Frontal cortex (tissue), 4 donors: ENCODE results near the gene CALR. TPM values are rescaled to one million over a fixed set of nuclear protein-coding genes. Genes with fewer than 3 reads are reported as not detected.
"Not testable (repeated sequence)": the region's sequence is repeated elsewhere in the genome, so short reads cannot be mapped to it uniquely, and the experiment has no call there.

ENCODE experiments used
- DNase-seq, 2 donors: peaks; one replicate each; pipeline ENCODE4 v3.0.0; 2012; ENCODE audit warnings: low spot score in 2 of 2
- FAIRE-seq: peaks from 2 replicates; lab custom pipeline; 2012; peaks lifted over from hg19 to GRCh38; lab: Jason Lieb, UNC
- total RNA-seq: library from RNA; depleted of rRNA; stranded (reverse); fragments of >200 nt; gene quantifications from one replicate; pipeline ENCODE4 v1.2.3, GENCODE V29; 2014
- donor health status: control.
- donor health status: control.
- donor health status: control.

The CALR gene
- 298 TPM for total RNA-seq

DNA sequence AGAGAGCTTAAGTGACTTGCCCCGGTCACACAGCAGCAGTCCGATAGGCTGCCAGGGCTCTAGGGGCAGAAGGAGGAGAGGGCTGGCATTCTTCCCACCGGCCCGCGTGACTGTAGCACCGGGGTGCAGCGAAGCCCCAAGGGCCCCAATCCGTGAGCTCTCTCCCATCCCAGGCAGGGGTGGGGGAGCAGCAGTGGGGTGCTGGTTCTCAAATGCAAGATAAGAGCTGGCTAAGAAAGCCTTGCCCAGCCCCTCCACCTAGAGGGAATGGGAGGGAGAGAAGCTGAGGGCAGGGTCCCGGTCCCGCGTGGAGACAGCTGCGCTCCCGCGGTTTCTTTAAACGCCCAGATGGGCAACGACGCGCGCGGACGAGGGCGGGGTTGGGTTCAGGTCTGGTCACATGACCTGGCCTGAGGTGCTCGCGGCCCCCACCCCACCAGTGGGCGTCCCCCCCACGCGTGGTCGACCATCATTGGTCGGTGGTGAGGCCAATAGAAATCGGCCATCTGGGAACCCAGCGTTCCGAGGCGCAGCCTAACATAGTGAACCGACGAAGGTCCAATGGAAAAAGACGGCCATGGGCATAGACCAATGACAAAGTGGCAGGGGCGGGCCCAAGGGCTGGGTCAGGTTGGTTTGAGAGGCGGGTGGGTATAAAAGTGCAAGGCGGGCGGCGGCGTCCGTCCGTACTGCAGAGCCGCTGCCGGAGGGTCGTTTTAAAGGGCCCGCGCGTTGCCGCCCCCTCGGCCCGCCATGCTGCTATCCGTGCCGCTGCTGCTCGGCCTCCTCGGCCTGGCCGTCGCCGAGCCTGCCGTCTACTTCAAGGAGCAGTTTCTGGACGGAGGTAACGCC, at the start of gene CALR:
CALR (plus strand) TSS at position 683 of the 852 bp plus-strand sequence; CDS start at position 754, 71 bp downstream.
- FAIRE-seq (peak; percentile 96), DNase-seq (peak; percentile 97 to 99)

GRCh38 chr19:12890299-12890786, 48.1 kb upstream of the CALR start:
- FAIRE-seq, DNase-seq: not testable (repeated sequence)

DNA sequence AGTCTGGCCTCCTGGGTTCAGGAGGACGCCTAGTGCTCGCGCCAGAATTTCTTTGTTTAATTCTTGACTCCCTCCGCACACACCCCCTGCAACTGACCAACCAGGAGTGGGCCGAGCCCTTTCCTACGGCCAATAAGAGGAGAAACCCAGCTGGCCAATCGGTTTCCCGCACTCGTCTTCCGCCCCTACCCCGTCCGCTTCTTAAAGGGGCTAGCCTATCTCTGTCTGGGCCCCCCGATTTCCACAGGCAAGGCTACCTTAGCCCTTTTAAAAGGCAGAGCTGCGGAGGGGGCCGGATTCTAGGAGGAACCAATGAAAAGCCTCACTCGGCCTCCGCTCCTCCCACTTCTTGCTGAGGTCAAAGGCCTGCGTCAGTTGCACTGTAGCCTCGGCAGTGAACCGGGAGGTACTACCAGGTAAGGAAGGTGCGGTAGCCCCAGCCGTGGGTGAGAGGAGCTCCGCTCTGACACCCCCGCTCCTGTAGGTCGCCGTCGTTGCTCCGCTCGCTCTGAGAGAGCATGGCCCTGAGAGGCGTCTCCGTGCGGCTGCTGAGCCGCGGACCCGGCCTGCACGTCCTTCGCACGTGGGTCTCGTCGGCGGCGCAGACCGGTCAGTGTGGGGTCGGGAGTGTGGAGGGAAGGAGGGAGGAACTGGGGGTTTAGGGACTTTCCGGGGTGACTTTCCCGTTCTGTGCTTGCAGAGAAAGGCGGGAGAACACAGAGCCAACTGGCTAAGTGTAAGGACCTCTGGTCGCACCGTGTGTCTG, 47.4 kb upstream of the CALR start, which contains the start of gene GCDH:
GCDH (plus strand) TSS at position 374 of the 766 bp plus-strand sequence; CDS start at position 519, 145 bp downstream.
- DNase-seq, result peak; percentile 96 to 97
- FAIRE-seq, result peak; percentile 97

DNA sequence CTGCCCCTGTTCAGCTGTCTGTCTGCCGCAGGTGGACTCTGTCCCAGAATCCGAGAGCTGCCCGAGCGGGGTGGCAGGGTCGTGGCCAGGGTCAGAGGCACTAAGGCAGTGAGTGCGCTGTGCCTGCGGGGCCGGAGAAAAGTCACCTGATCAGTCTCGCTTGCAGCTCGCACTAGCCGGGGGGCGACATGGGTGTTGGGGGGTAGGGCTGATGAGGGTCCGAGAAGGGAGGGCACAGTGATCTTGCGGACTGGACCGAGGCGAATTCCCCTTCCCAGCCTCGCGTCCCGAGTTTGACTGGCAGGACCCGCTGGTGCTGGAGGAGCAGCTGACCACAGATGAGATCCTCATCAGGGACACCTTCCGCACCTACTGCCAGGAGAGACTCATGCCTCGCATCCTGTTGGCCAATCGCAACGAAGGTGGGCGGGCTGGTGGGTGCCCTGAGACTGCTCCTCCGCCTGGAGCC, 46.8 kb upstream of the CALR start:
- FAIRE-seq (no peak), DNase-seq (no peak)

DNA sequence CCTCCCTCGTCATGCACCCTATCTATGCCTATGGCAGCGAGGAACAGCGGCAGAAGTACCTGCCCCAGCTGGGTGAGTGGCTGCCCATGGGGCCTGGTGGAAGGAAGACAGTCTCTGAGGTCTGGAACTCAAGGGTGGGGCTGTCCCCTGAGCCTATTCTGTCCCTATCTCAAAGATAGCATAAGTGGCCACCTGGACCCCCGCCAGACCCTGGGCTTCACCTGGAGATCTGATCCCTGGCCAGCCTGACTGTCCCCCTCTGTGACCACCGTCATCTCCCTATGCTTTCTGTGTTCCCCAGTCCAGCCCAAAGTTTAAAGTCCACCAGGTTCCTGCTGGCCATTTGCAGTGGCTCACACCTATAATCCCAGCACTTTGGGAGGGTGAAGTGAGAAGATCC, 44.8 kb upstream of the CALR start:
- DNase-seq, result no peak
- FAIRE-seq, result no peak

- FAIRE-seq, result no peak
- DNase-seq, result no peak
These were observed 41.9 kb upstream of the CALR start for GRCh38 chr19:12896460-12896859.

- no peak for DNase-seq
- no peak for FAIRE-seq
These were observed 38.4 kb upstream of the CALR start for GRCh38 chr19:12899891-12900518.

- DNase-seq, result no peak
- no peak for FAIRE-seq
These were observed 31.2 kb upstream of the CALR start for GRCh38 chr19:12907166-12907565.

DNA sequence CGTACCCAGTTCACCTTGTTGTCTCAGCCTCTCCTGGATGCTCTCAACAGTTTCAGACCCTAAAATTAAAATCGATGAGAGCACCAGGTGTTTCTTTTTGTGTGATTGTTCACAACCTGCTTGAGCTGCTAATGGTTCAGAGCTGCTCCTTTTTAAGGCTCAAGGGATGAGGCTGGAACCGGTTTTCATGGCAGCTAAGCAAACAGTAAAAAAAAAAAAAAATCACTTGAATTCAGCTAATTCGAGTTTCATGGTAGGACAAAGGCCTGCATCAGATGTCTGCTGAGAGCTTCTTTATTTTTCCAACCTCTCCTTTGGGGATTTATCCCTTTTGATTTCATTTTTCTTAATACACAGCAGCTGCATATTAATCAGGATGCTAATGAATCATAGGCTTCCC, 25.8 kb upstream of the CALR start:
- no peak for DNase-seq
- no peak for FAIRE-seq

DNA sequence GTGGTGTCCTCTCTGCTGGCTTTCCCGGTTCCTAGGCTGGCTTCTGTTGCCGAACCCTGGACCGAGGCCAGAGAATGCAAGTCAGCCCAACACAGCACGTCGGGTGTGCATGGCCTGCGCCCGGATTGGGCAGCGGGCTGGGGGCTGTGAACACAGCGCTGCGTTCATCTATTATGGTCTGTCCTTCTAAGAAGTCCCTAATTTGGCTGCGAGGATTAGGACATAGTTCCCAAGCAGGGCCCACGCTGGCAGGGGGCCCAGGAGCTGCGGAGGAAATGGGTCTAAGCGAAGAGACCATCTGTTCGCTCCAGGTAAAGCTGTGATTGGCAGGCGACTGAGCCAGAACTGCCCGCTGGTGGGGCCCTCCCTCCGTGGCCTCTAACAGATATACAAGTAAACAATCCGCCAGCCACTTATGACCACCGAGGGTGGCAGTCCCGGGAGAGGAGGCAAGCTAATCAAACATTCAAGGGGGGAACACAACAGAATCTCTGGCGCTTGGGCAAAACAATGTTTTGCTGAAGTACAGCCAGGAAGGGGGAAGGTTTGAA, 25.3 kb upstream of the CALR start:
- FAIRE-seq (no peak), DNase-seq (peak in 1 of 2 donors; percentile 70)

DNA sequence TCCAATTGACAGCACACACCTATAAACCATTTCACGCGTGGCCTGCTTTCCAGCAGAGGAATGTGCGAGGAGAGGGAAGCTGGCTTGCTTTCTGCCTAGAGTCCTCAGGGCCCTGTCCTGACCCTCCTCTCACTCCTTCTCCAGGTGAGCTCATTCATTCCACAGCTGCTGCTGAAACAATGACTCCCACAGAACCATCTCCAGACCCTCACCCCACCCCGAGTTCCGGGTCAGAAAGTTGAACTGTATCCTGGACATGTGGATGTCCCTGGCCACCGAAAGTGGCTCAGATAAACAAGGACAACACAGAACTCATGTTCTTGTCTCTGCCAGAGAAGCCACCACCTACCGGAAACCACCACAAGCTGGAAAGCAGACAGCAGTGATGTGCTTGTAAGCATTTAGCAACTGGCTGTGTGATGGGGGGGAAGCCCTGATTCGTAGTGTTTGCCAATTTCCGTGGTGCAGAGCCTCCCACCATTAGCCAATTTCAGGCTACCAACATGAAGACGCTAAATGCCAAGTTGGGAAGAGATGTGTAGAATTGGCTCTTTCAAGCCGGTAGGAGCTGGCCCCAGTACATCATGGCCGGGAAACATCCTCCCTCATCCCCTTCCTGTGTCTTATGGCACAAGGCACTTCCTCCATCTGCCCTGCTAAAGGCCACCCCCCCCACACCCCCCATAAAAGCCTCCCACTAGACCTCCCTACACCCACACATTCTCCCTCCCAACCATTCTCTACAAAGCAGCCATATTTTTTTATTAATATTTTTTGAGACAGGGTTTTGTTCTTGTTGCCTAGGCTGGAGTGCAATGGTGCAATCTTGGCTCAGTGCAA, 24.3 kb upstream of the CALR start:
- FAIRE-seq (no peak), DNase-seq (no peak)

DNA sequence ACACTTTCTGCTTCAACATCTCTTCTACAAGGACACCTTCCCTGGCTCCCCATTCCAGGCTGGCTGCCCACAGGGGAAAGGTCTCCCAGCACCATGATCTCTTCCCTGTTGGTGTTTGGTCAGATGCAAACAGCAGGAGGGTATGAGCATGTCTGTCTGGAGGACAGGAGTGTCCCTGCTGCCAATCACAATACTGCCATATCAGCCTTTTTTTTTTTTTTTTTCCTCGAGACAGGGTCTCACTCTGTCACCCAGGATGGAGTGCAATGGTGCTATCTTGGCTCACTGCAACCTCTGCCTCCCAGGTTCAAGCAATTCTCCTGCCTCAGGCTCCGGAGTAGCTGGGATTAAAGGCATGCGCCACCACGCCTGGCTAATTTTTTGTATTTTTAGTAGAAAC, 22.5 kb upstream of the CALR start:
- not testable (repeated sequence) for DNase-seq, FAIRE-seq

DNA sequence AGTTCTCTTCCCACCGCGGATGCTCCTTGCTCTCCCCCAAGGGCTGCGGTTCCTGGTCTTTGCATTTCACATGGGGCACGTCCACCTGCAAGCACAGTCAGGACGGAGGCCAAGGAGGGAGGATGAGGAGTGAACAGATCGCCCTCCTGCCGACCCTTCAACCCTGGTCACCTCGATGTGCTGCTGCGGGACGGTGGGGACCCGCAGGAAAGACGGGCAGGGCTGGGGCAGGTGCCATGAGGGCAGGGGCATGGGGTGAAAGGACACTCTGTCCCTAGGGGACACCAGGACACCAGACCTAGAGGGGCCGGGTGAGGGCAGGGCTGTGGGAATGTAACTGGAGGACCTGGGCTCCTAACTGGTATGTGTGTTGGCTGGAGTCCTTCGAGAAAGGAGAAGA, 20.2 kb upstream of the CALR start:
- no peak for FAIRE-seq
- DNase-seq, result no peak

GRCh38 chr19:12921047-12921446, 17.4 kb upstream of the CALR start:
- no peak for DNase-seq
- FAIRE-seq, result no peak

DNA sequence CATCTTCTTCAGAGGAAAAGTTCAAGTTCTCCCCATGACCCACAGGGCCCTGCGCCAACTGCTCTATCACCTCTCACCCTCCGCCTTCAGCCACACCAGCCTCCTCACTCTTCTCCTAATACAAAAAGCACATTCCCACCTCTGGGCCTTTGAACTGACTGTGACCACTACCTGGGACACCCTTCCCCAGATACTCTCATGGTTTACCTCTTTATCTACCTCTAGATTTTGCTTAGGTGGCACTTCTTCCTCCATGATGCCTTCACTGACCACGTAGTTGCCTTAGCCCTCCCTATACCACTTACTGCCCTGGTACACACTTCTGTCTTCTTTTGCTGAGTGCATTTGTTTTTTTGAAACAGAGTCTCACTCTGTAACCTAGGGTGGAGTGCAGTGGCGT, 15.4 kb upstream of the CALR start:
- DNase-seq (no peak), FAIRE-seq (no peak)

DNA sequence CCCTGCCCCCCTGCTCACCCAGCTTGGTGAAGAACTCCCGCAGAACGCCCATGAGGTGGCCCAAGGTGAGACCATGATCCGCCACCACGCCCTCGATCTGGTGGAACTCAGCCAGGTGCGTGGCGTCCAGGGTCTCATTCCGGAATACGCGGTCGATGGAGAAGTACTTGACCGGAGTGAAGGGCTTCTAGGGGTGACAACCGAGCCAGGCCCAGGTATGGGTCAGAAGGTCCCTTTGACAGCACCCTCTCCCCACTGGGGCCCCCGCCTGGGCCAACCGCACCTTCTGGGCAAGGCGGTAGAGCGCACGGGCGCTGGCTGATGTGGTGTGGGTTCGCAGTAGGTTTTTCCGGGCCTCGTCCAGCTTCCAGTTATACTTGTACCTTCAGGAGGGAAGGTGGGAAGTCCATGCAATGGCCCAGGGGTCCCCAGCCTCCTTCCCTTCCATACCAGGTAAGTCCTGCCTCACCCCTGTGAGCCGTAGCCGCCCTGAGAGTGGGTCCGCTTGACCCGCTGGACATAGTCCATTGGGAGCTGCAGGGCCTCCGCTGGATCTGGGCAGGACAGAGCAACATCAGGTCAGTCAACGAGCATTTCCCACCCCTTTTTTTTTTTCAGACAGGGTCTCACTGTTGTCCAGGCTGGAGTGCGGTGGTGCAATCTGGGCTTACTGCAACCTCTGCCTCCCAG, 13.6 kb upstream of the CALR start:
- DNase-seq (no peak), FAIRE-seq (no peak)

- DNase-seq (no peak), FAIRE-seq (no peak)
These were observed 8.3 kb upstream of the CALR start for GRCh38 chr19:12930002-12930645.
